Immature natural killer cell (primary cell): ENCODE measurements around the gene UBE2K. TPM values are rescaled to one million over a fixed set of nuclear protein-coding genes. Genes with fewer than 3 reads are reported as not detected.
"Not testable (repeated sequence)": the region's sequence is repeated elsewhere in the genome, so short reads cannot be mapped to it uniquely, and the experiment has no call there.

Source experiments
- DNase-seq, 3 donors: peaks; one replicate each; pipeline ENCODE4 v3.0.0; 2022; ENCODE audit warnings: mixed read lengths in 1 of 3
- H3K27ac Mint-ChIP-seq, 6 donors: one replicate each; pipeline ENCODE4 v1.8.0; 2020; ENCODE audit warnings: mixed read lengths in 6 of 6, mild to moderate bottlenecking in 5 of 6, inconsistent platforms in 4 of 6, moderate library complexity in 3 of 6
- H3K27me3 Mint-ChIP-seq, 3 donors: one replicate each; pipeline ENCODE4 v1.8.0; 2020 to 2021; ENCODE audit warnings: low read depth in 3 of 3, mild to moderate bottlenecking in 3 of 3, mixed read lengths in 3 of 3, moderate library complexity in 3 of 3, inconsistent platforms in 1 of 3
- H3K36me3 Mint-ChIP-seq, 3 donors: one replicate each; pipeline ENCODE4 v1.8.0; 2020; ENCODE audit warnings: mixed read lengths in 3 of 3, inconsistent platforms in 2 of 3, mild to moderate bottlenecking in 2 of 3
- H3K4me1 Mint-ChIP-seq, 2 donors: one replicate each; pipeline ENCODE4 v1.8.0; 2020; ENCODE audit warnings: inconsistent platforms in 2 of 2, mild to moderate bottlenecking in 2 of 2, mixed read lengths in 2 of 2, moderate library complexity in 1 of 2
- H3K4me3 Mint-ChIP-seq, 5 donors: one replicate each; pipeline ENCODE4 v1.8.0; 2020; ENCODE audit warnings: mild to moderate bottlenecking in 5 of 5, mixed read lengths in 5 of 5, inconsistent platforms in 3 of 5, moderate library complexity in 3 of 5
- H3K9me3 Mint-ChIP-seq, 6 donors: one replicate each; pipeline ENCODE4 v1.8.0; 2020; ENCODE audit warnings: mild to moderate bottlenecking in 6 of 6, mixed read lengths in 6 of 6, inconsistent platforms in 4 of 6, moderate library complexity in 3 of 6
- polyA plus RNA-seq, 3 donors: library from polyadenylated mRNA; unstranded; fragments of 300-500 nt; fragmentation: Illumina TruSeq; gene quantifications; one replicate each; pipeline ENCODE4 v1.2.3, GENCODE V29; 2021

UBE2K gene, protein sequence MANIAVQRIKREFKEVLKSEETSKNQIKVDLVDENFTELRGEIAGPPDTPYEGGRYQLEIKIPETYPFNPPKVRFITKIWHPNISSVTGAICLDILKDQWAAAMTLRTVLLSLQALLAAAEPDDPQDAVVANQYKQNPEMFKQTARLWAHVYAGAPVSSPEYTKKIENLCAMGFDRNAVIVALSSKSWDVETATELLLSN
- 10 to 100 TPM; 47.9 to 82.4 (median 67.8) TPM for polyA plus RNA-seq

DNA sequence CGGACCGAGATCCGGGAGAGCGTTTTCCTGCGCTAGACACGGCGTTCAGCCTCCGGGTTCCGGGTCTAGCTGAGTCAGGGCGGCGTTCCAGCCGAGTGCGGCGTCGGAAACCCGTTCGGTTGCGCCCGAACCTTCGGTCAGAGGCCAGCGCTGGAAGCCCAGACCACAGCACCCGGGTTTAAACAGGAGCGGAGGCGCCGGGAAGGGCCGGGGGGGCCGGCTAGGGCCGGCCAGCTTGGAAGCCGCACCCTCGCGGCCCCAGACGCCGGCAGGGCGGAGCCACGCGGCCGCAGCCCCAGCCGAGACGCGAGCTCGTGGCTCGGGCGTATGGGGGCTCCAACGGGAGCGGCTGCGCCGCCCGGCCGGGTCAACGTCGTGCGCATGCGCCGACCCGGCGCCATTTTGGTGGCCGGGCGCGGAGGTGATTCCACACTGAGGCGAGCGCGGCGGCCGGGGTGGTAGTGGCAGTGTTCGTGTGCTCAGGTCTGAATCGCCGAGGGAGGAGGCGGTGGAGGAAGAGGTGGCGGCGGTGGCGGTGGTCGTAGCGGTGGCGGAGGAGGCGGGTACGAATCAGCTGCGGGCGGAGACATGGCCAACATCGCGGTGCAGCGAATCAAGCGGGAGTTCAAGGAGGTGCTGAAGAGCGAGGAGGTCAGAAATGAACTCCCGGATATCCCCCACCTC lies at the start of gene UBE2K:
UBE2K (plus strand) TSS at position 397 of the 684 bp plus-strand sequence; CDS start at position 589, 192 bp downstream.
- peaks cover 0 to 2% (median 0%) of the 10 kb centered on the region in 6 donors for H3K9me3 Mint-ChIP-seq
- peak; percentile 93 to 94 (median 93) for DNase-seq
- peaks cover 12 to 17% (median 16%) of the 10 kb centered on the region in 3 donors for H3K27me3 Mint-ChIP-seq
- peaks cover 45 to 60% of the 10 kb centered on the region in 2 donors for H3K4me1 Mint-ChIP-seq
- peak within 1 kb of the TSS; percentile 99 to 100 (median 99) for H3K4me3 Mint-ChIP-seq
- H3K27ac Mint-ChIP-seq = peak within 1 kb of the TSS; percentile 95 to 99 (median 98)
- peaks cover 0 to 4% (median 0%) of the 10 kb centered on the region in 3 donors for H3K36me3 Mint-ChIP-seq

DNA sequence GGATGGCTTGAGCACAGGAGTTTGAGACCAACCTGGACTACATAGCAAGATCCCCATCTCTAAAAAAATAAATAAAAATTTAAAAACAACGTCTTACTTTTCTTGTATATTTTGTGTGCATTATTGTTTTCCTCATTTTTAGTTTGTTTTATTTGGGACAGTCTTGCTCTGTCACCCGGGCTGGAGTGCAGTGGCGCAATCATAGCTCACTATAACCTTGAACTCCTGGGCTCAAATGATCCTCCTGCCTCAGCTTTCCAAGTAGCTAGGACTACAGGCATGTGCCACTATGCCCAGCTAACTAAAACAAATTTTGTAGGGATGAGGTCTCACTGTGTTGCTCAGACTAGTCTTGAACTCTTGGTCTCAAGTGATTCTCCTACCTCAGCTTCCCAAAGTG lies 49.7 kb upstream of the UBE2K start:
- no peak for DNase-seq

DNA sequence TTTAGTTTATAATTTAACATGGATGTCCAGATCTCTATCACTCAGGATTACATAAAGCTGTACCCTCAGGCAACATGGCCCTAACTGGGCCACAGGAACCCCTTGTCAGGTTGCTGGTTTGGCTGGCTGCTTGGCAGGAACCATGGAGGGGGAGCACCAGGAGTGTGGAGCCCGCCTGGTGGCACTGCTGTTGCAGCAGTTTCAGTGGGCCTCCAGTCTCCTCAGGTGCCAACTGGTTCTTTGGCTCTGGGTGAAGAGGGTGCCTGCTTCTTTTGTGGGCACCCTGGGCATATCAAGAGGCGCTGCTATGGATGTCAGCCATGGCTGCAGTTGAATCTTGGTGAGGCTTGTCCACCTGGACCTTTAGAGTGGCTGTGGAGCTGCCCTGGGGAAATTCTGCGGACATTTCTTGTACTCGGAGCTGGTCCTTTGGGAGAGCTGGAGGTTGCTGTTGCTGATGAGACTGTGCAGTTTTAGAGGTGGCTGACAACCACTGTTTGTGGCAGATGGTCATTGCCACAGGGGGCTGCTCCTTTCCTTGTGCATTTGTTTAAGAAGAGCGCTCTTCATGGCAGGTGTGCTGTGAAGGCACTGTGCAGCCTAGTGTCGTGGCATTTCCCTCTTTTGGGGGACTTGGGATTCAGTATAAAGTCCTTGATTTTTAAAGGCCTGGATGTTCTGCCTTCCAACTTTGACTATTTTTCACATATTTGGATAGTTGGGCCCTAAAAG lies 48.9 kb upstream of the UBE2K start:
- Mint-ChIP-seq H3K4me3 (no peak overlapping the region), H3K27ac (no peak overlapping the region), H3K4me1 (no peaks in the 10 kb centered on the region), H3K9me3 (no peaks in the 10 kb centered on the region), H3K27me3 (peaks cover 0 to 3% (median 0%) of the 10 kb centered on the region in 3 donors), H3K36me3 (no peaks in the 10 kb centered on the region)
- DNase-seq = no peak

More for the DNA sequence above, 49.7 kb upstream of the UBE2K start:
- Mint-ChIP-seq H3K4me3 (no peak overlapping the region), H3K36me3 (no peaks in the 10 kb centered on the region), H3K27ac (no peak overlapping the region), H3K4me1 (no peaks in the 10 kb centered on the region), H3K9me3 (no peaks in the 10 kb centered on the region), H3K27me3 (peaks cover 0 to 3% (median 0%) of the 10 kb centered on the region in 3 donors)

DNA sequence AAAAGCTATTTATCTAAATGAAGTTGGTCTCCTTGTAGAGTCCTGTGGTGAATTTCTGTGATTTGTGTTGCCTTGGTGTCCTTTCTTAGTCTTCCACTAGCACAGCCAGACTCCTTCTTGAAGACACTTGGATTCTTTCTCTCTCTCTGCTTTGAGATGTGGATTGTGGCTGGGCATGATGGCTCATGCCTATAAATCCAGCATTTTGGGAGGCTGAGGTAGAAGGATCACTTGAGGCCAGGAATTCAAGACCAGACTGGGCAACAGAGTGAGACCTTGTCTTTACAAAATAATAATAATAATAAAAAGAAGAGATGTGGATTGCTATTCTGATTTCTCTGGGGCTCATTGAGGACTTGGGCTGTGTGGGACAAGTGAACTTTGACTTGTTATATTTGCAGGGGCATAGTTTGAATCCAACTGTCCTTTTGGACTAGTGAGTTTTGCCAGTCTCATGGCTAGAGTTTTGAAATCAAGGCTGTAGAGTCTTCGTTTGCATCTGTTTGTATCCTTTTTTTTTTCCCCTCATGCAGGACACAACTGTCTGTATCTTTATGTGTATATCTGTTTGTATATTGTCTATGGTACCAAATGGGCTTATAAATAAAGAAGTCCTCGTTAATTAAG lies 48.2 kb upstream of the UBE2K start:
- H3K9me3 Mint-ChIP-seq = no peaks in the 10 kb centered on the region
- no peaks in the 10 kb centered on the region for H3K36me3 Mint-ChIP-seq
- H3K27me3 Mint-ChIP-seq = peaks cover 0 to 3% (median 0%) of the 10 kb centered on the region in 3 donors
- H3K27ac Mint-ChIP-seq = no peak overlapping the region
- DNase-seq = no peak
- H3K4me3 Mint-ChIP-seq = no peak overlapping the region
- no peaks in the 10 kb centered on the region for H3K4me1 Mint-ChIP-seq

DNA sequence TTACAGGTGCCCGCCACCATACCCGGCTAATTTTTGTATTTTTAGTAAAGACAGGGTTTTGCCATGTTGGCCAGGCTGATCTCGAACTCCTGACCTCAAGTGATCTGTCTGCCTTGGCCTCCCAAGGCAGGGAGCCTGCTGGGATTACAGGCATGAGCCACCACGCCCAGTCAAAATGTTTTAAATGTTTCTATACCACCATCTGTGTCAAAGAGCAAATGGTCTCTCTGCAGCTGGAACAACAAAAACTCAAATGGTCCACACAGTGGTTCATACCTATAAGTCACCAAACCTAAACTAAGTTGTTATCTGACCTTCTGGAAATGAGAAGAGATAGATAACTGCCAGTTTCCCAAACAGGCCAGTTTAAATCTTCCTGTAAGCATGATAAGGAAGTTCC lies 46.4 kb upstream of the UBE2K start:
- H3K4me1 Mint-ChIP-seq, DNase-seq, H3K36me3 Mint-ChIP-seq, H3K9me3 Mint-ChIP-seq, H3K4me3 Mint-ChIP-seq, H3K27me3 Mint-ChIP-seq, H3K27ac Mint-ChIP-seq: not testable (repeated sequence)

DNA sequence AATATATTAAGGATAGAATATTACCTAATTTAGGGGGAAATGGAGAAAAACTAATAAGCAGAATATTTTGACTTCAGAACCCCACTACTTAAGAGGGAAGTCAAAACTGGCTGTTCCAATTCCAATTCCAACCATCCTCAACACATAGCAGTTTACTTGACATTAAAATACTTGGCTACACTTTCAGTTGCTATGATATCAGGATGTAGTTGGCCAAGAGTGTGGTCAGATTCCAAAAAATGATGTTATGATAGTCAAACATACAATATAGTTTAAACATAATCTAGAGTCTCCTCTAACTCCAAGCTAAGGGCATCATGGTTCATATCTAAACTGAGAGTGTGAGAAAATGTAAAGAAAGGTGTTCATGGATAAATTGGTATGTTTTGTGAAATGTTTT lies 42.7 kb upstream of the UBE2K start:
- Mint-ChIP-seq H3K4me3 (no peak overlapping the region), H3K27ac (no peak overlapping the region), H3K9me3 (no peaks in the 10 kb centered on the region), H3K36me3 (no peaks in the 10 kb centered on the region), H3K27me3 (peaks cover 0 to 3% (median 2%) of the 10 kb centered on the region in 3 donors), H3K4me1 (no peaks in the 10 kb centered on the region)
- no peak for DNase-seq

DNA sequence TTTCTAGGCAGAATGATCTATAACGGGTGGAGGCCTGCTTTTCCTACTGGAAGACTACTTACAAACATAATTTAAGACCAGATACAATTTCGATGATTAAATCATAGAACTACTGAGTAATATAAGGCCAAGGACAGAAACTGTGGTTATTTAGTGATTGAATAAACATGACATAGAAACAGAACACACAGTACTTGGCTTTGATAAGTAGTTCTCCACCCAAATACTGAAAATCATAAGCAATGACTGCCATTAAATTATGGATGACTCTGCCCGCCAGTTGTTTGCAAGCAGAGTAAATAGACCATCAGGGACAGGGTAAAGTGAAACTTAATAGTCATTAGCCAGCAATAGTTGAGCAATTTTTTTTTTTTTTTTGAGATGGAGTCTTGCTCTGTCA lies 42.1 kb upstream of the UBE2K start:
- Mint-ChIP-seq H3K27ac (no peak overlapping the region), H3K4me1 (no peaks in the 10 kb centered on the region), H3K4me3 (no peak overlapping the region), H3K36me3 (no peaks in the 10 kb centered on the region), H3K9me3 (no peaks in the 10 kb centered on the region), H3K27me3 (peaks cover 0 to 3% (median 2%) of the 10 kb centered on the region in 3 donors)
- DNase-seq = no peak

DNA sequence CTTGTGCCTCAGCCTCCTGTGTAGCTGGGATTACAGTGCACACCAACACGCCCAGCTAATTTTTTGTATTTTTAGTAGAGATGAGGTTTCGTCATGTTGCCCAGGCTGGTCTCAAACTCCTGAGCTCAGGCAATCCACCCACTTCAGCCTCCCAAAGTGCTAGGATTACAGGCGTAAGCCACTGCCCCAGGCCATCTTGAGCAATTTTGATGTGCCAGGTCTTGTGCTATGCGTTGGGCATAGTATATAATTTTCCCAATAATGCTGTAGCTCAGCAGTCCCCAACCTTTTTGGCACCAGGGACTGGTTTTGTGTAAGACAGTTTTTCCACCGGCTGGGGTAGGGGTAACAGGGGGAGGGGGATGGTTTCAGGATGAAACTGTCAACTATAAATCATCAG lies 41.3 kb upstream of the UBE2K start:
- not testable (repeated sequence) for H3K4me3 Mint-ChIP-seq, H3K27me3 Mint-ChIP-seq, H3K4me1 Mint-ChIP-seq, H3K9me3 Mint-ChIP-seq, DNase-seq, H3K36me3 Mint-ChIP-seq, H3K27ac Mint-ChIP-seq

DNA sequence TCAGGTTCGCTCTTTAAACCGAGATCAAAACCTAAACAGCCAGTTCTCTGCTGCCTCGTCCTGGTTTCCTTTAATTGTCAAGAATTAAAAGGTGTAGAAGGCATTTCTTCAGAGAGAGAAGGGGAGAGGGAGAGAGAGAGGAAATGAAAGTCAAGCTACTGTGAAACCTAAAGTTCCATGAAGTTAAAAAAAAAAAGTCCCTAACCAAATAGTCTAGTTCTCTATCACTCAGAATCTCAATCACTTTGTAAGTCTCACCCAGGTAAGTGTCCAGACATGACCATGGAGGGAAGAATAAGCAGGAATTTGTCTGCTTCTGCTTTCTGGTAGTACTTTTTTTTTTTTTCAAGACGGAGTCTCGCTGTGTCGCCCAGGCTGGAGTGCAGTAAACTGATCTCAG lies 40.5 kb upstream of the UBE2K start:
- Mint-ChIP-seq H3K4me3 (no peak overlapping the region), H3K4me1 (no peaks in the 10 kb centered on the region), H3K27ac (no peak overlapping the region), H3K36me3 (no peaks in the 10 kb centered on the region), H3K27me3 (peaks cover 0 to 3% (median 2%) of the 10 kb centered on the region in 3 donors), H3K9me3 (no peaks in the 10 kb centered on the region)
- DNase-seq = no peak

DNA sequence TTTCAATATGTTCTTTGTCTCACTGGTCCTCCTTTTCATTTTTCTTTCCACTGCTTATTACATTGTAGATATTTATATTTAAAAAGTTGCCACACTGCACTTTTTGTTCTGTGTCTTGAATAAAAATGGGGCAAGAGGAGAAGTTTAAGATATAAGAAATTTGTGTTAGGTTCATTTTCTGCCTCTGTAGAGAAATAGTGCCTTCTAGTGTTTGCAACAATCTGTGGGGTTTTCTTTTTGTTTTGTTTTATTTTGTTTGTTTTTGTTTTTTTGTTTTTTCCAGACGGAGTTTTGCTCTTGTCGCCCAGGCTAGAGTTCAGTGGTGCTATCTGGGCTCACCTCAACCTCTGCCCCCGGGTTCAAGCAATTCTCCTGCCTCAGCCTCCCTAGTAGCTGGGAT lies 39.2 kb upstream of the UBE2K start:
- H3K27ac Mint-ChIP-seq = no peak overlapping the region
- peaks cover 0 to 3% (median 0%) of the 10 kb centered on the region in 3 donors for H3K27me3 Mint-ChIP-seq
- no peaks in the 10 kb centered on the region for H3K4me1 Mint-ChIP-seq
- no peaks in the 10 kb centered on the region for H3K36me3 Mint-ChIP-seq
- no peaks in the 10 kb centered on the region for H3K9me3 Mint-ChIP-seq
- DNase-seq = no peak
- no peak overlapping the region for H3K4me3 Mint-ChIP-seq

DNA sequence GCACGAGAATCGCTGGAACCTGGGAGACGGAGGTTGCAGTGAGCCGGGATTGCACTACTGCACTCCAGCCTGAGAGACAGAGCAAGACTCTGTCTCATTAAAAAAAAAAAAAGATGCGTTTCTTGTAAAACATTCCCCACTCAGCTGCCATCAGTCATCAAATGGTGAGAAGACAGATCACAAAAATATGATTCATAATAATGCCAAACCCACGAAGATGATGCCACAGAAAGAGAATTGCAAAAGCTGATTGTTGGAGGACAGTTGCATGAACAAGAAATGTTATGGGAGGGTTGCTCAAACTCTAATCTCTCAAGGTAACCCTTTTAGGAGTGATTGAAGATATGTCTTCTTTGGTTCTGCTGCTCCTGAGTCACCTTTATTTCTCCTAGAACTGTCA lies 37.9 kb upstream of the UBE2K start:
- H3K27ac Mint-ChIP-seq = no peak overlapping the region
- H3K4me3 Mint-ChIP-seq = no peak overlapping the region
- peaks cover 0 to 3% (median 0%) of the 10 kb centered on the region in 3 donors for H3K27me3 Mint-ChIP-seq
- H3K36me3 Mint-ChIP-seq = no peaks in the 10 kb centered on the region
- H3K4me1 Mint-ChIP-seq = no peaks in the 10 kb centered on the region
- DNase-seq = no peak
- H3K9me3 Mint-ChIP-seq = no peaks in the 10 kb centered on the region

DNA sequence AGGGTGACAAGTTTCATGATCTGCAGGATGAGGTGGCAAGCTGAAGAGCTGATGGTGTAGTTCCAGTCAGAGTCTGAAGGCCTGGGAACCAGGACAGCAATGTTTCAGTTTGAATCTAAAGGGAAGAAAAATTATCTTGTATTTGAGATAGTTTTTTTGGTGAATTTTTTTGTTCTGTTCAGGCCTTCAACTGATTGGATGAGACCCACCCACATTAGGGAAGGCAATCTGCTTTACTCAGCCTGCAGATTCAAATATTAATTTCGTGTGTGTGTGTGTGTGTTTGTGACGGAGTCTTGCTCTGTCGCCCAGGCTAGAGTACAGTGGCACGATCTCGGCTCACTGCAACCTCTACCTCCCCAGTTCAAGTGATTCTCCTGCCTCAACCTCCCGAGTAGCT lies 37.2 kb upstream of the UBE2K start:
- Mint-ChIP-seq H3K9me3 (no peaks in the 10 kb centered on the region), H3K4me1 (no peaks in the 10 kb centered on the region), H3K4me3 (no peak overlapping the region), H3K36me3 (no peaks in the 10 kb centered on the region), H3K27me3 (peaks cover 0 to 3% (median 0%) of the 10 kb centered on the region in 3 donors), H3K27ac (peak overlapping the region in 1 of 6 donors; percentile 75)
- no peak for DNase-seq

DNA sequence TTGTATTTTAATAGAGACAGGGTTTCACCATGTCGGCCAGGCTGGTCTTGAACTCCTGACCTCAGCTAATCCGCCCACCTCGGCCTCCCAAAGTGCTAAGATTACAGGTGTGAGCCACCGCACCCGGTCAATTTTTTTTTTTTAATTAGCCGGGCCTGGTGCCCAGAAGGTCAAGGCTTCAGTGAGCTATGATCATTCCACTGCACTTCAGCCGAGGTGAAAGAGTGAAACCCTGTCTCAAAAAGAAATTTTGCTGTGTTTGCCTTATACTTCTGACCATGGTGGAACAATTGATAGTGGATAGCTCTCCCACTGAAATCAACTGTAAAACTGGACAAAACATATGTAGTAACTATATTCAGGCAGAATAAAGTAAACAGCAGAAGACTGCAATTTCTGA lies 35.3 kb upstream of the UBE2K start:
- Mint-ChIP-seq H3K27me3 (peaks cover 2 to 5% (median 2%) of the 10 kb centered on the region in 3 donors), H3K36me3 (no peaks in the 10 kb centered on the region)

More for the DNA sequence above, 35.3 kb upstream of the UBE2K start:
- Mint-ChIP-seq H3K4me1 (no peaks in the 10 kb centered on the region), H3K9me3 (no peaks in the 10 kb centered on the region), H3K27ac (no peak overlapping the region), H3K4me3 (no peak overlapping the region)
- DNase-seq = no peak
